Measurements from ENCODE around the gene ZNF273. TPM values are rescaled to one million over a fixed set of nuclear protein-coding genes. Genes with fewer than 3 reads are reported as not detected.

The ZNF273 gene
- total RNA-seq, 1 experiment from 2014 or later: 7.6 TPM

GRCh38 chr7:64869121-64869725 is 33.9 kb upstream of the ZNF273 start:
- intact Hi-C loops (cut with micrococcal nuclease): no loop called here
- ATAC-seq (no peak), DNase-seq (no peak)
- no peaks in the 10 kb centered on the region for H4K20me1 ChIP-seq (ENCODE audit: low read length)
- no peaks in the 10 kb centered on the region for H3K9me2 ChIP-seq (replicated peaks; ENCODE audit: low read length)
- ChIA-PET CTCF (no interaction called here), POLR2A (ENCODE audit: unreplicated experiment) (no interaction called here)
- H3K36me3 ChIP-seq (ENCODE audit: low read depth, low read length): no peaks in the 10 kb centered on the region
- H3K9me3 ChIP-seq (ENCODE audit: low read length): no peaks in the 10 kb centered on the region
- no peak overlapping the region for H2AFZ ChIP-seq (ENCODE audit: low read length)
- H3K27me3 ChIP-seq (ENCODE audit: low read length): no peaks in the 10 kb centered on the region
- no peaks in the 10 kb centered on the region for H3K4me1 ChIP-seq (ENCODE audit: insufficient read depth, low read length)
- H3K79me2 ChIP-seq (ENCODE audit: low read length): no peaks in the 10 kb centered on the region
- H3K4me3 ChIP-seq (ENCODE audit: low read length): no peak overlapping the region
- H3K9ac ChIP-seq (ENCODE audit: low read length): no peak overlapping the region
- no TSS peak for BruUV-seq (replicated peaks)
- no peak overlapping the region for H3K4me2 ChIP-seq (ENCODE audit: low read length)
- no peak overlapping the region for H3K27ac ChIP-seq (ENCODE audit: low read length)
- H3F3A ChIP-seq (ENCODE audit: low read length, unreplicated experiment): no peaks in the 10 kb centered on the region
- no peak for TF ChIP-seq EZH2phosphoT487 (IDR thresholded peaks at IDR 0.05; ENCODE audit: borderline replicate concordance, low read length)
- no peak for TF ChIP-seq CTCF (conservative IDR thresholded peaks at IDR 0.05; ENCODE audit: low read depth, low read length)

GRCh38 chr7:64869912-64870562 is 33.0 kb upstream of the ZNF273 start:
- ChIA-PET CTCF (no interaction called here), POLR2A (ENCODE audit: unreplicated experiment) (no interaction called here)
- no peaks in the 10 kb centered on the region for H4K20me1 ChIP-seq (ENCODE audit: low read length)
- intact Hi-C loops (cut with micrococcal nuclease): no loop called here
- H3K4me1 ChIP-seq (ENCODE audit: insufficient read depth, low read length): no peaks in the 10 kb centered on the region
- H3K79me2 ChIP-seq (ENCODE audit: low read length): no peaks in the 10 kb centered on the region
- no peaks in the 10 kb centered on the region for H3F3A ChIP-seq (ENCODE audit: low read length, unreplicated experiment)
- no peaks in the 10 kb centered on the region for H3K9me2 ChIP-seq (replicated peaks; ENCODE audit: low read length)
- H3K4me2 ChIP-seq (ENCODE audit: low read length): no peak overlapping the region
- H3K36me3 ChIP-seq (ENCODE audit: low read depth, low read length): no peaks in the 10 kb centered on the region
- no peaks in the 10 kb centered on the region for H3K27me3 ChIP-seq (ENCODE audit: low read length)
- H3K27ac ChIP-seq (ENCODE audit: low read length): no peak overlapping the region
- no TSS peak for BruUV-seq (replicated peaks)
- H3K4me3 ChIP-seq (ENCODE audit: low read length): no peak overlapping the region
- no peak overlapping the region for H3K9ac ChIP-seq (ENCODE audit: low read length)
- DNase-seq: no peak
- TF ChIP-seq CTCF (conservative IDR thresholded peaks at IDR 0.05; ENCODE audit: low read depth, low read length) (no peak), EZH2phosphoT487 (IDR thresholded peaks at IDR 0.05; ENCODE audit: borderline replicate concordance, low read length) (no peak), EZH2 (IDR thresholded peaks at IDR 0.05; ENCODE audit: low read length, unreplicated experiment) (no peak)
- H2AFZ ChIP-seq (ENCODE audit: low read length): no peak overlapping the region
- no peak for ATAC-seq
- H3K9me3 ChIP-seq (ENCODE audit: low read length): no peaks in the 10 kb centered on the region

- TF ChIP-seq CTCF (conservative IDR thresholded peaks at IDR 0.05; ENCODE audit: low read depth, low read length) (no peak), EZH2 (IDR thresholded peaks at IDR 0.05; ENCODE audit: low read length, unreplicated experiment) (no peak), EZH2phosphoT487 (IDR thresholded peaks at IDR 0.05; ENCODE audit: borderline replicate concordance, low read length) (no peak)
- intact Hi-C loops (cut with micrococcal nuclease): no loop called here
- DNase-seq: no peak
- CTCF ChIA-PET: no interaction called here
- no peaks in the 10 kb centered on the region for H3K36me3 ChIP-seq (ENCODE audit: low read depth, low read length)
- BruUV-seq (replicated peaks): no TSS peak
- no peak overlapping the region for H3K4me3 ChIP-seq (ENCODE audit: low read length)
- H3F3A ChIP-seq (ENCODE audit: low read length, unreplicated experiment): no peaks in the 10 kb centered on the region
- no peak for ATAC-seq
- no peaks in the 10 kb centered on the region for H4K20me1 ChIP-seq (ENCODE audit: low read length)
- H3K9me2 ChIP-seq (replicated peaks; ENCODE audit: low read length): no peaks in the 10 kb centered on the region
- no peak overlapping the region for H3K4me2 ChIP-seq (ENCODE audit: low read length)
- H3K9me3 ChIP-seq (ENCODE audit: low read length): no peaks in the 10 kb centered on the region
- H3K9ac ChIP-seq (ENCODE audit: low read length): no peak overlapping the region
- no peaks in the 10 kb centered on the region for H3K27me3 ChIP-seq (ENCODE audit: low read length)
- H3K79me2 ChIP-seq (ENCODE audit: low read length): no peaks in the 10 kb centered on the region
- H2AFZ ChIP-seq (ENCODE audit: low read length): no peak overlapping the region
- H3K4me1 ChIP-seq (ENCODE audit: insufficient read depth, low read length): no peaks in the 10 kb centered on the region
- POLR2A ChIA-PET (ENCODE audit: unreplicated experiment): no interaction called here
- H3K27ac ChIP-seq (ENCODE audit: low read length): no peak overlapping the region
Measured at GRCh38 chr7:64870656-64871055, 32.4 kb upstream of the ZNF273 start.

All from PC-3 (cell line).